Tongue (tissue), 2 donors: ENCODE data around the gene PHYKPL. TPM values are rescaled to one million over a fixed set of nuclear protein-coding genes. Genes with fewer than 3 reads are reported as not detected.
A peak's percentile ranks its signal among the peaks of the same experiment; 100 is the strongest.

Source experiments
- DNase-seq: peaks from one replicate; pipeline ENCODE4 v3.0.0-alpha.2; 2015
- total RNA-seq: library from RNA; depleted of rRNA; stranded (reverse); fragments of >200 nt; gene quantifications from one replicate; pipeline ENCODE4 v1.2.3, GENCODE V29; 2014

Gene PHYKPL
- total RNA-seq, 1 donor from 2014 or later, result 39.8 TPM

DNA sequence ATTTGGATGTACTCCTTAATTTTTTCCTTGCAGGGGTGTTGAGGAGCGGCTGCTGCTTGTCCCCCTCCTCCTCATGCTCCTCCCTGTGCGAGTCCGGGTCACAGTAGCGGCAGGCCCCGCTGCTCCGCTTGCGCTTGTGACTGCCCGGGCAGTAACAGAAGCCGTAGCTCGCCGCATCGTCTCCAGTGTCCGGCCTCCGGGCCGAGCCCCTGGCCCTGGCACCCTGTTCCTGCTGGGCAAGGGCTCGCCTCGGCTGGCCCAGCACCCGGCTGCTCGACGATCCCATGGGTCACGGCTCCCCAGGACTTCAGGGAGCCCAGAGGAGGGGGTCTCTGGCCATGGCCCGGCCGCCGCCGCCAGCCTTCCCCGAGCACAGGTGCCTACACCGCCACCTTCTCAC lies 45.6 kb downstream of the PHYKPL start, which contains the start of gene GMCL2:
Gene GMCL2 (minus strand): TSS at position 358 of the 400 bp plus-strand sequence. CDS start 72 bp downstream, at position 286.
- DNase-seq, result no peak

- DNase-seq, result no peak
Measured at GRCh38 chr5:178186427-178186826, 46.2 kb downstream of the PHYKPL start.

- no peak for DNase-seq
Measured at GRCh38 chr5:178182158-178182876, 50.3 kb downstream of the PHYKPL start.

DNA sequence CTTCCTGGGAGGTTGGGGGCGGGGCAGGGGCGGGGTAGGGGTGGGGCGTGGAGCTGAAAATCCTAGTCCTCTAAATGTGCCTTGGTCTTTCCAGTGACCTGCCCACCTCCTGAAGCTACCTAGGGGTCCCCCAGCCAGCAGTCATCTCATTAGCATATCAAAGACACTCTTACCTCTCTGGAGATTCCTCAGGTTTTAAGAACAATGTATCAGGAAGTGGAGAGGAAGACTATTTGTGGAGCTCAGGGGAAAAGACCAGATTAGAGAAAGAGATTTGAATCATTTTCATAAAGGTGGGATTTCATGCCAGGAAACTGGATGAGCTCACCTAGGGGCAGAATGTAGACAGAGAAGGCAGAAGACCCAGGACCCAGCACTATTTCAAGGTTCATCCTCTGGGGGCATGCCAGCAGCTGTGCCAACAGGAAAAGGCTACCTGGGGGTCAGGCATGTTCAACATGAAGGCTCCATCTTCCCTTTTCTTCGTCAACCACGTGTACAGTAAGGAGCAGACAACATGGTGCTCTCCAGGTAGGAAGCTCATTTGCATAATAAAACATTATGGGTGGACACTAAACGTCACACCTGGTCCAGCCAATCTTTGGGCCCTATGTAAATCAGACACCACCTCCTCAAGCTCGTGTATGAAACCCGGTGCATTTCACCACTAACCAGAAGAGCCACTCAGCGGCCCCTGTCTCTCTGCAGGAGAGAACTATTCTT lies 52.3 kb downstream of the PHYKPL start:
- no peak for DNase-seq

- no peak for DNase-seq
Measured at GRCh38 chr5:178177569-178177968, 55.0 kb downstream of the PHYKPL start.

DNA sequence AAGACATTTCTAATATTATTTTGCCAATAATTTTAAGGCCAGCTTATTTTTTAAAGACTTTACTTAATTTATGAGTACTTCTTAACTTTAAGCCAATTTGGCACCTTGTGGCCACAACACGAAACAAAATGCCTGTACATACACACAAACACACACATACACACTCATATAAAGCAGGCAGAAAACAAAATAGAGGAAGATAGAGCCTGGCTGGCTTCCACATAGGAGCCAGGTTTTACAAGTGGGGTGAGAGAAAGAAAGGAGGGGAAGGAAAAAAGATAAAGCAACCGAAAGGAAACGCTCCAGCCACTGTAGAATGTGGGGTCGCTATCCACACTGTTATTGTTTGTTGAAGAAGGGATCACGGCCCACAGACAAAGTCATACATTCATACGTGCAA lies 55.8 kb downstream of the PHYKPL start:
- DNase-seq, result no peak

- DNase-seq, result no peak
Measured at GRCh38 chr5:178174456-178174855, 58.1 kb downstream of the PHYKPL start.

GRCh38 chr5:178170455-178170854 lies 62.1 kb downstream of the PHYKPL start:
- DNase-seq, result no peak

GRCh38 chr5:178165581-178165980 lies 67.0 kb downstream of the PHYKPL start:
- no peak for DNase-seq

- DNase-seq, result peak; percentile 92
Measured at GRCh38 chr5:178163772-178164735, 68.5 kb downstream of the PHYKPL start.

GRCh38 chr5:178162481-178162880 lies 70.1 kb downstream of the PHYKPL start:
- DNase-seq, result no peak

DNA sequence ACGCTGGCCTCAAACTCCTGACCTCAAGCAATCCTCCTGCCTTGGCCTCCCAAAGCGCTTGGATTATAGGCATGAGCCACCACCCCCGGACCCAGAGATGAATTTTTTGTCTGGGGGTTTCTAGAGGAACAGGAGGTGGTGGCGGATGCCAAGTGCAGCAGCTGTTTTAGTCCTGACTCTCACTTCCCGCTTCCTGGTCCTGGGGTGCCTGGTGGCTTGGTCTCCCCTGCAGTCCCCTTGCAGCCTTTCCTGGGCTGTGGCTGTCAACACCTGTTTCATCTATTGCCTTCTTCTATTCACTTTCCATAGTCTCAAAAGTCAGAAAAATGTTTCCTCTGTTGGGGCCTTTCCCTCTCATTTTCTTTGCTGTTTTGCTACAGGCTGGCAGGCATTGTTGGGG lies 72.4 kb downstream of the PHYKPL start:
- no peak for DNase-seq

Other genes with a start within 250 kb of the PHYKPL start
- not detected for gene PROP1, start 236.6 kb downstream of the PHYKPL start, total RNA-seq
- 22.1 TPM for gene N4BP3, start 119.3 kb downstream of the PHYKPL start, total RNA-seq
- 38.6 TPM for gene RMND5B, start 101.8 kb downstream of the PHYKPL start, total RNA-seq
- 139 TPM for gene NHP2, start 78.9 kb downstream of the PHYKPL start, total RNA-seq
- gene GMCL2, start 45.4 kb downstream of the PHYKPL start, total RNA-seq, result not detected
- gene HNRNPAB, start 28.3 kb downstream of the PHYKPL start, total RNA-seq, result 57.2 TPM